Psoas muscle (tissue), 8 donors: ENCODE results near the gene VGLL4. TPM values are rescaled to one million over a fixed set of nuclear protein-coding genes. Genes with fewer than 3 reads are reported as not detected.
A peak's percentile ranks its signal among the peaks of the same experiment; 100 is the strongest.

Source experiments
- ATAC-seq, 4 donors: fragments of 200-7000 bp; cut with Tn5 transposase; one replicate each; pipeline ENCODE4 v1.9.1; 2020; ENCODE audit warnings: moderate library complexity in 3 of 4, mild to moderate bottlenecking in 2 of 4
- DNase-seq, 2 donors: peaks; one replicate each; pipeline ENCODE4 v3.0.0-alpha.2; 2020
- H3K27ac ChIP-seq: fragments of 200-600 bp; one replicate; pipeline ENCODE4 v1.8.0; 2022
- H3K27me3 ChIP-seq, 3 donors: fragments of 200-600 bp in 1 of 3; one replicate each; pipeline versions ENCODE4 v1.6.1 to v1.8.0; 2013 to 2022; ENCODE audit warnings: low read length in 2 of 3, mild to moderate bottlenecking in 2 of 3, moderate library complexity in 1 of 3; ENCODE audit not compliant: insufficient read depth in 3 of 3
- H3K36me3 ChIP-seq, 2 donors: fragments of 200-600 bp in 1 of 2; one replicate each; pipeline versions ENCODE4 v1.6.1 to v1.8.0; 2013 to 2022; ENCODE audit warnings: low read depth in 1 of 2, mild to moderate bottlenecking in 1 of 2, moderate library complexity in 1 of 2; ENCODE audit not compliant: insufficient read depth in 1 of 2
- H3K4me1 ChIP-seq: fragments of 200-600 bp; one replicate; pipeline ENCODE4 v1.8.0; 2022
- H3K4me3 ChIP-seq: fragments of 200-600 bp; one replicate; pipeline ENCODE4 v1.8.0; 2022; ENCODE audit warnings: mild to moderate bottlenecking
- H3K9me3 ChIP-seq: fragments of 200-600 bp; one replicate; pipeline ENCODE4 v1.8.0; 2022
- WGBS, 3 donors: extraction: QIAGEN DNeasy Blood & Tissue Kit; methylation state at CpG; one replicate each; pipeline versions ENCODE4 v1.1.6 to v1.1.7; 2013; 5-methylcytosine and 5-hydroxymethylcytosine counted together
- intact Hi-C, 2 donors: fragments of 100-400 bp; cut with DNase I; formaldehyde crosslinking; loops; one replicate each; pipeline versions ENCODE4 v1.11.0 to v1.14.2; 2022
- polyA plus RNA-seq, 3 donors: library from polyadenylated mRNA; stranded (reverse); fragments of 200-250 nt; gene quantifications; one replicate each; pipeline ENCODE4 v1.2.3, GENCODE V29; 2013
- total RNA-seq, 4 donors: library from RNA; stranded (reverse); fragmentation: NEBNext Ultra II Directional in 2 of 4; extraction: Animal tissue kit (Norgen Biotek cat#: 25700) in 2 of 4; gene quantifications; one replicate each; pipeline versions ENCODE4 v1.2.1 to v1.2.4, GENCODE V29; 2021 to 2023
- TF ChIP-seq, protein P1 (sequence below): fragments of 200-600 bp; IDR thresholded peaks from one replicate; pipeline ENCODE4 v1.8.0; 2022; ENCODE audit warnings: antibody characterized with exemption
- donor health status: healthy with polysubstance abuse.
- donor health status: DM: no; HTN: no; CAD: no; lungs with moderate emphysema.
- donor health status: Bipolar disorder and iron deficiency.
- donor health status: healthy.
- donor health status: DM: yes; HTN: yes; CAD: no.
- donor health status: DM: no; HTN: no; CAD: no.
- donor health status: DM: no; HTN: no; CAD: no.
- donor health status: DM: yes; HTN: yes; CAD: no.

The VGLL4 gene
- total and polyA plus RNA-seq, 7 donors: 8.0 to 14.8 (median 11.7) TPM

DNA sequence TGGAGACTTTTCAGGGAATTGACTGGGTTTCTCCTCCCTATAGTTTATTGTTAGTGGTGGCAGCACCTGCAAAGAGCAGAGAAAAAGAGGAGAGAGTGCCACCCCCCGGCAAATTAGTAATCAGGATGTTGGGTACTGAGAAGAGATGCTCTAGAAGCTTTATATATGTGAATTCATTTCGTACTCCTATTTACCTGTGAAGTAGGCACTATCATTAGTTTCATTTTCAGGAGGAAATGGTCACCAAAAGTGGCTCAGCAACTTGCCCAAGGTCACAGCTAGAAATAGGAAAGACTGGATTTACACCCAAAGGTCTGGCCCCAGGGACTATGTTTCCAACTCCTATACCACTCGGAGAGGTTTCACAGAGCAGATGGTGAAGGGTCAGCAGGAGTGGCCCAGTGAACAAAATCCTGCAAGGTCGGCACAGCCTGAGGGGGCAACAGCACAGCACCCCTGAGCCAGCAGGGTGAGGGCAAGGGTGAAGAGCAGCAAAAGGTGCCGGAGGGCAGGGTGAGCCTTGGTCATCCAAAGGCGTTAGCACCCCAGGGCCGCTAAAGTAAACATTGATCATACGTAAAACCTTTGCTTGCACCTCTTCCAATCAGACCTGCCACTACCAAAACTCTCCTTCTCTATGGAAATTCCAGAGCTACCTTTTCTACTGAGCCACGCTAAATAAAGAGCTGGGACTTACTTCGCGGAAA, 23.6 kb downstream of the VGLL4 start:
- DNase-seq: no peak
- intact Hi-C loops: no loop called here

DNA sequence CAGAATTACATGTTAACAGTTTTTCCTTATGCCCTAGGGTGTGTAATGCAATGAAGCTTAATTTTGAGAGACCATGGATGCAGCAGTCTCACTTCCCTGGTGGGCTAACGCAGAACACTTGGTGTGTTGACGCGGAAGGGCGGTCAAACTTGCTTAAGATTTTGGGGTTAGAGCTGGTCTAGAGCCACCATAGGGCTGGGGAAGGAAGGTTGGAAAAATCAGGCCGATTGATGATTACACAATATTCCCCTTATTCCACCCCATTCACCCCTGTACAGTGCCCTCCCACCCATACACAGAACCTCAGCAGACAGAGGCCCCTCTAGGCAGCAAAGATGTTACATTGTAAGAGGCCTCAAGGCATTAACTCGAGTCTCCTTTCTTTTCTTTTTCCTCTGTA, 24.3 kb downstream of the VGLL4 start:
- peak overlapping the region; percentile 20 for H3K27ac ChIP-seq
- no peaks in the 10 kb centered on the region for H3K27me3 ChIP-seq
- TF ChIP-seq, protein P1, sequence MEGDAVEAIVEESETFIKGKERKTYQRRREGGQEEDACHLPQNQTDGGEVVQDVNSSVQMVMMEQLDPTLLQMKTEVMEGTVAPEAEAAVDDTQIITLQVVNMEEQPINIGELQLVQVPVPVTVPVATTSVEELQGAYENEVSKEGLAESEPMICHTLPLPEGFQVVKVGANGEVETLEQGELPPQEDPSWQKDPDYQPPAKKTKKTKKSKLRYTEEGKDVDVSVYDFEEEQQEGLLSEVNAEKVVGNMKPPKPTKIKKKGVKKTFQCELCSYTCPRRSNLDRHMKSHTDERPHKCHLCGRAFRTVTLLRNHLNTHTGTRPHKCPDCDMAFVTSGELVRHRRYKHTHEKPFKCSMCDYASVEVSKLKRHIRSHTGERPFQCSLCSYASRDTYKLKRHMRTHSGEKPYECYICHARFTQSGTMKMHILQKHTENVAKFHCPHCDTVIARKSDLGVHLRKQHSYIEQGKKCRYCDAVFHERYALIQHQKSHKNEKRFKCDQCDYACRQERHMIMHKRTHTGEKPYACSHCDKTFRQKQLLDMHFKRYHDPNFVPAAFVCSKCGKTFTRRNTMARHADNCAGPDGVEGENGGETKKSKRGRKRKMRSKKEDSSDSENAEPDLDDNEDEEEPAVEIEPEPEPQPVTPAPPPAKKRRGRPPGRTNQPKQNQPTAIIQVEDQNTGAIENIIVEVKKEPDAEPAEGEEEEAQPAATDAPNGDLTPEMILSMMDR: no peak
- no peak overlapping the region for H3K4me3 ChIP-seq
- H3K36me3 ChIP-seq: no peaks in the 10 kb centered on the region
- no peak for DNase-seq
- 88 to 93% (median 89%) methylated on average over 6 of the region's 6 CpGs for WGBS, 3 donors
- no peak for ATAC-seq
- no peaks in the 10 kb centered on the region for H3K9me3 ChIP-seq
- peaks cover 86% of the 10 kb centered on the region for H3K4me1 ChIP-seq
- intact Hi-C loops: no loop called here

More for the DNA sequence above, 23.6 kb downstream of the VGLL4 start:
- Histone ChIP-seq H3K9me3 (no peaks in the 10 kb centered on the region), H3K27ac (peak overlapping the region; percentile 20), H3K4me3 (no peak overlapping the region), H3K27me3 (no peaks in the 10 kb centered on the region), H3K4me1 (peaks cover 86% of the 10 kb centered on the region), H3K36me3 (no peaks in the 10 kb centered on the region)
- TF ChIP-seq, protein P1: no peak
- no peak for ATAC-seq
- 73 to 82% (median 79%) methylated on average over 11 of the region's 11 CpGs for WGBS, 3 donors

DNA sequence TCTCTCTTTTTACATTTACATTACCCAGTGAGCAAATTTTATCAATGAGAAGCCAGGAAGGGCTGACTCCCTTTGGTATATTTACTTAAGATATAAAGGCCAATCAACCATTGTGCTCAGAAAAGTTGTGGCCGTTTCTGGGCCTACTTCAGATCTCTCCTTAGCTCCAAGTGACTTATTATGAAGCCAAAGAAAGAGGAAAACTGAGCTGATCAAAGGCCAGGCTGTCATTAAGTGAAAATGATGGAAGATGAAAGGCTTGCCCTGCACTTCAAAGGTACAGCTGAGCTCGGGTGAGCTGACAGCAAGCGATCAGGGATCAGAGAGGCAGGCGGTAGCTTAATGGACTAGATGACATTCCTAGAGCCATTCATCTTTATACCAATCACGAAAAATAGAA, 24.8 kb downstream of the VGLL4 start:
- Histone ChIP-seq H3K27ac (no peak overlapping the region), H3K4me1 (peaks cover 86% of the 10 kb centered on the region), H3K4me3 (no peak overlapping the region), H3K36me3 (no peaks in the 10 kb centered on the region), H3K27me3 (no peaks in the 10 kb centered on the region), H3K9me3 (no peaks in the 10 kb centered on the region)
- intact Hi-C loops: no loop called here
- WGBS, 3 donors: 43 to 63% (median 50%) methylated on average over 5 of the region's 5 CpGs
- DNase-seq: no peak
- TF ChIP-seq, protein P1: no peak
- no peak for ATAC-seq

DNA sequence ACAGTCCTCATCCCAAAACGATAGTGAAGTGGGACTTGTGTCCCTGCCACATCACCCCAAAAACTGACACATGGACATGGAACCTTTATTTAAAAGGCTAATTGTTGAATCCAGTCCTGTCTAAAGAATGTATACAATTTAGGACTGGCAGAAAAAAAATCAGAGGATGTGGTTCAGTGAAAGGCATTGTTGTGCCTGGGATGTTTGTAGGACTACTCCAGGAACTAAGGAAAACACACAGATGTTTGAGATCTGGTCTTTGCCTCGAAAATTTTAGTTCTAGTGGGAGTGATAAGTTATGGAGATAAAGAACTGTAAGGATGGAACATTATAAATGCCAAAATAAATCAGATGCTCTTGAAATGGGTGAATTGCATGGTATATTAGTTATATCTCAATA, 27.2 kb downstream of the VGLL4 start:
- intact Hi-C loops: no loop called here

More for the DNA sequence above, 27.2 kb downstream of the VGLL4 start:
- Histone ChIP-seq H3K27me3 (no peaks in the 10 kb centered on the region), H3K9me3 (no peaks in the 10 kb centered on the region), H3K36me3 (no peaks in the 10 kb centered on the region), H3K4me3 (no peak overlapping the region), H3K4me1 (peaks cover 90% of the 10 kb centered on the region), H3K27ac (no peak overlapping the region)
- 33 to 53% (median 43%) methylated on average over 2 of the region's 2 CpGs for WGBS, 3 donors
- ATAC-seq (no peak), DNase-seq (no peak)
- TF ChIP-seq, protein P1: no peak
